ENCODE measurements around the gene GALNT1.

The GALNT1 gene

GRCh38 chr18:35730691-35731370 lies 149.3 kb downstream of the GALNT1 start:
- no peaks in the 10 kb centered on the region; the same call in 1 of the 2 replicates for H3K9me3 ChIP-seq (ENCODE audit: low read depth, low read length)
- H3K36me3 ChIP-seq (ENCODE audit: insufficient read depth, low read length) = no peaks in the 10 kb centered on the region
- no peak overlapping the region for H3K4me3 ChIP-seq
- TF ChIP-seq POLR2AphosphoS5 (IDR thresholded peaks at IDR 0.05; ENCODE audit: borderline replicate concordance, low read depth, low read length) (no peak), FOXP2 (optimal IDR thresholded peaks at IDR 0.05; ENCODE audit: control extremely low read depth, extremely low read length, insufficient read depth) (no peak), EZH2 (IDR thresholded peaks at IDR 0.05) (no peak)
- no peak overlapping the region for H3K27ac ChIP-seq
- DNase-seq (ENCODE audit: low read depth, low spot score) = no peak
- no peak overlapping the region for H3K9ac ChIP-seq (ENCODE audit: insufficient read length)

DNA sequence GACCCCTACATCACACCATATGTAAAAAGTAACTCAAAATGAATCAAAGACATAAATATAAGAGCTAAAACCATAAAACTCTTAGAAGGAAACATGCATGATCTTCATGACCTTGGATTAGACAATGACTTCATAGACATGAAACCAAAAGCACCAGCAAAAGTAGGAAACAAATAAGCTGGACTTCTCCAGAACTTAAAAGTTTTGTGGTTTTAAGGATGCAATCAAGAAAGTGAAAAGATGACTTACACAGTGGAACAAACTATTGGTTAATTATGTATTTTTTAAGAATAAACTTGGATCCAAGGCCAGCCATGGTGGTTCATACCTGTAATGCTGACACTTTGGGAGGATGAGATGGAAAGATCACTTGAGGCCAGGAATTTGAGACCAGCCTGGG lies 150.2 kb downstream of the GALNT1 start:
- Histone ChIP-seq H3K27ac (no peak overlapping the region), H3K9me3 (ENCODE audit: low read depth, low read length) (no peaks in the 10 kb centered on the region), H3K36me3 (ENCODE audit: insufficient read depth, low read length) (no peaks in the 10 kb centered on the region), H3K9ac (ENCODE audit: insufficient read length) (no peak overlapping the region), H3K4me3 (no peak overlapping the region)
- DNase-seq (ENCODE audit: low read depth, low spot score) = no peak
- TF ChIP-seq POLR2AphosphoS5 (IDR thresholded peaks at IDR 0.05; ENCODE audit: borderline replicate concordance, low read depth, low read length) (no peak), FOXP2 (optimal IDR thresholded peaks at IDR 0.05; ENCODE audit: control extremely low read depth, extremely low read length, insufficient read depth) (no peak)

- no peak for DNase-seq (ENCODE audit: low read depth, low spot score)
- H3K4me3 ChIP-seq = no peak overlapping the region
- no peaks in the 10 kb centered on the region for H3K9me3 ChIP-seq (ENCODE audit: low read depth, low read length)
- no peak overlapping the region for H3K27ac ChIP-seq
- no peak overlapping the region for H3K9ac ChIP-seq (ENCODE audit: insufficient read length)
- TF ChIP-seq FOXP2 (optimal IDR thresholded peaks at IDR 0.05; ENCODE audit: control extremely low read depth, extremely low read length, insufficient read depth) = no peak
- no peak for TF ChIP-seq POLR2AphosphoS5 (IDR thresholded peaks at IDR 0.05; ENCODE audit: borderline replicate concordance, low read depth, low read length)
- no peaks in the 10 kb centered on the region for H3K36me3 ChIP-seq (ENCODE audit: insufficient read depth, low read length)
Observed at GRCh38 chr18:35732162-35732561, 150.6 kb downstream of the GALNT1 start.

DNA sequence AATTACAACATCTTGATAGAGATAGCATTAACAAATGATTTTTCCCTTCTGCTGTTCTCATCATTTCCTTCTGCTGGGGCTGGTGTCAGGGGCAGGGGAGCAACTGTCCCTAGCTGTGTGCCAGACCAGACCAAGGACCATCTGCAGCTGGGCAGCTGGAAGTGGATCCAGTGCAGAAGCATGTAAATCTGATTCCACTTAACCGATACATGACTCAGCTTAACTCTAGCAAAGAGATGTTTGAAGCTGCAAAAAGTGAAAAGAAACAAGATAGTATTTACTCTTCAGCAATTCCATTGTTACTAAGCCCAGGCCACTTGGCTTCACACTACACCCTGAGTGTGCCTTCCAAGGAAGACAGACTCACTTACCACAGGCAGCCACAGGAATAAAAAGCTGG lies 151.1 kb downstream of the GALNT1 start:
- H3K4me3 ChIP-seq = no peak overlapping the region
- no peaks in the 10 kb centered on the region for H3K9me3 ChIP-seq (ENCODE audit: low read depth, low read length)
- H3K9ac ChIP-seq (ENCODE audit: insufficient read length) = no peak overlapping the region
- TF ChIP-seq EZH2 (IDR thresholded peaks at IDR 0.05) (no peak), POLR2AphosphoS5 (IDR thresholded peaks at IDR 0.05; ENCODE audit: borderline replicate concordance, low read depth, low read length) (no peak), FOXP2 (optimal IDR thresholded peaks at IDR 0.05; ENCODE audit: control extremely low read depth, extremely low read length, insufficient read depth) (no peak)
- H3K27ac ChIP-seq = no peak overlapping the region
- DNase-seq (ENCODE audit: low read depth, low spot score) = no peak
- no peaks in the 10 kb centered on the region for H3K36me3 ChIP-seq (ENCODE audit: insufficient read depth, low read length)

DNA sequence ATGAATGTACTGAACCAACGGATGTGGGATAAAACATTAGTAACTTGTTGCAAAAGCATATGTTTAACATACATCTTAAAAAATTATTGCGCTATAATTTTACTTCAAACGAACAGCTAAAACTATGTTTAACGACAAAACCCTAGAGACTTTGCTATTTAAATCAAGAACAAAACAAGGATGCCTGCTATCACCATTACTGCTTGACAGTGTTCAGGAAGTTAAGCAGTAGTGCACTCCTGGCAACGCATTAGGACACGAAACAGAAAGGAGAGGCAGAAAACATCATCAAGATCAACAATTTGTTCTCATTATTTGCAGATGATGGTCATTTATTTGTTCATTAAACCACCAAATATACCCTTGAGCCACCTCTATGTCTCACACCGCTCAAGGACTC lies 151.9 kb downstream of the GALNT1 start:
- no peaks in the 10 kb centered on the region for H3K36me3 ChIP-seq (ENCODE audit: insufficient read depth, low read length)
- no peak overlapping the region for H3K27ac ChIP-seq
- H3K9ac ChIP-seq (ENCODE audit: insufficient read length) = no peak overlapping the region
- no peak overlapping the region for H3K4me3 ChIP-seq
- no peak for DNase-seq (ENCODE audit: low read depth, low spot score)
- TF ChIP-seq EZH2 (IDR thresholded peaks at IDR 0.05) (no peak), POLR2AphosphoS5 (IDR thresholded peaks at IDR 0.05; ENCODE audit: borderline replicate concordance, low read depth, low read length) (no peak), FOXP2 (optimal IDR thresholded peaks at IDR 0.05; ENCODE audit: control extremely low read depth, extremely low read length, insufficient read depth) (no peak)
- no peaks in the 10 kb centered on the region for H3K9me3 ChIP-seq (ENCODE audit: low read depth, low read length)

DNA sequence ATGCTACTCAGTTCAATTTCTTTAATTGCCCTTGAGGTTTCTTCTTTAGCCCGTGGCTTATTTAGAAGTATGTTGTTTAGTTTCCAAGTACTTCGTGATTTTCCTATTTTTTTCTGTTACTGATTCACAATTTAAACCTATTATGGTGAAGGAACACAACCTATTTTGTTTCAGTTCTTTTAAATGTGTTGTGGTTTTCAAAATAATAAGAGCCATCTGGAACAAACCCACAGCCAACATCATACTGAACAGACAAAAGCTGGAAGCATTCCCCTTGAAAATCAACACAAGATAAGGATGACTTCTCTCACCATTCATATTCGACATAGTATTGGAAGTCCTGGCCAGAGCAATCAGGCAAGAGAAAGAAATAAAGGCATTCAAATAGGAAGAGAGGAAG lies 155.2 kb downstream of the GALNT1 start:
- Histone ChIP-seq H3K4me3 (no peak overlapping the region), H3K27ac (no peak overlapping the region), H3K36me3 (ENCODE audit: insufficient read depth, low read length) (no peaks in the 10 kb centered on the region), H3K9ac (ENCODE audit: insufficient read length) (no peak overlapping the region), H3K9me3 (ENCODE audit: low read depth, low read length) (no peaks in the 10 kb centered on the region)
- DNase-seq (ENCODE audit: low read depth, low spot score) = no peak
- no peak for TF ChIP-seq EZH2 (IDR thresholded peaks at IDR 0.05)
- no peak for TF ChIP-seq POLR2AphosphoS5 (IDR thresholded peaks at IDR 0.05; ENCODE audit: borderline replicate concordance, low read depth, low read length)
- TF ChIP-seq FOXP2 (optimal IDR thresholded peaks at IDR 0.05; ENCODE audit: control extremely low read depth, extremely low read length, insufficient read depth) = no peak

GRCh38 chr18:35739778-35740177 lies 158.2 kb downstream of the GALNT1 start:
- Histone ChIP-seq H3K4me3 (no peak overlapping the region), H3K9me3 (ENCODE audit: low read depth, low read length) (no peaks in the 10 kb centered on the region), H3K27ac (no peak overlapping the region), H3K36me3 (ENCODE audit: insufficient read depth, low read length) (no peaks in the 10 kb centered on the region), H3K9ac (ENCODE audit: insufficient read length) (no peak overlapping the region)
- TF ChIP-seq EZH2 (IDR thresholded peaks at IDR 0.05) (no peak), POLR2AphosphoS5 (IDR thresholded peaks at IDR 0.05; ENCODE audit: borderline replicate concordance, low read depth, low read length) (no peak), FOXP2 (optimal IDR thresholded peaks at IDR 0.05; ENCODE audit: control extremely low read depth, extremely low read length, insufficient read depth) (no peak)
- DNase-seq (ENCODE audit: low read depth, low spot score) = no peak

DNA sequence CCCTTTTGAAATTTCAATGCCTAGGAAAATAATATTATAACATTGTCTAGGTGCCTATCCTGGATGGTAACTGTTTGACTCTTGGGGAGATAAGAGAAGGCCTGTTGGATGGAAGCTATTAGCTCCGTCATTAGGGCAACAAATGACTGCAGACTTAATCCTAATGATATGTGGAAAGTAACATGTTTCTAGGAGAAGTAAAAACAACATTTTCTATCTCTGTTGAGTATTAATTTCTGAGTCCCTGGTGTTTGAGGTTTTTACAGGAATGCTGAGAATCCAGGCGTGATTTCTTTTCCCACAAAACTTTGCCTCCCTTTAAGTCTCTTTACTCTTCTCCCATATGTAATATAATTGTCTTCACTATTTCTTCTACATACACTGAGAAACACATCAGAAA lies 159.1 kb downstream of the GALNT1 start:
- H3K36me3 ChIP-seq (ENCODE audit: insufficient read depth, low read length) = no peaks in the 10 kb centered on the region
- no peak for TF ChIP-seq EZH2 (IDR thresholded peaks at IDR 0.05)
- TF ChIP-seq FOXP2 (optimal IDR thresholded peaks at IDR 0.05; ENCODE audit: control extremely low read depth, extremely low read length, insufficient read depth) = no peak
- no peak for TF ChIP-seq POLR2AphosphoS5 (IDR thresholded peaks at IDR 0.05; ENCODE audit: borderline replicate concordance, low read depth, low read length)
- H3K27ac ChIP-seq = no peak overlapping the region
- no peak overlapping the region for H3K9ac ChIP-seq (ENCODE audit: insufficient read length)
- no peak overlapping the region for H3K4me3 ChIP-seq
- DNase-seq (ENCODE audit: low read depth, low spot score) = no peak
- no peaks in the 10 kb centered on the region for H3K9me3 ChIP-seq (ENCODE audit: low read depth, low read length)

DNA sequence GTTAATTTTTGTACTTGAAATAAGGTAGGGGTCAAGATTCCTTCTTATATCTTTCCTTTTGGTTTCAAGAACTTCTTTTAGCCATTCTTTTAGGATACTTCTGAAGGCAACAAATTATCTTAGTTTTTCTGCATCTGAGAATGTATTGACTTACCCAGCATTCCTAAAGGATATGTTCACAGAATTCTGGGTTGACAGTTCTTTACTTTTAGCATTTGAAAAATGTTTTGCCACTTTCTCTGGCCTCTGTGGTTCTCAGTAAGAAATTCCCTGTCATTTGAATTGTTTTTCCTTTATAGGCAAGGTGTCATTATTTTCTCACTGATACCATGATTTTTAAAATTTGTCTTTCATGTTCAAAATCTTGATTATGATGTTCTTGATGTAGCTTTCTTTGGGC lies 162.4 kb downstream of the GALNT1 start:
- H3K27ac ChIP-seq = no peak overlapping the region
- no peak for DNase-seq (ENCODE audit: low read depth, low spot score)
- no peak overlapping the region for H3K9ac ChIP-seq (ENCODE audit: insufficient read length)
- no peak overlapping the region for H3K4me3 ChIP-seq
- TF ChIP-seq POLR2AphosphoS5 (IDR thresholded peaks at IDR 0.05; ENCODE audit: borderline replicate concordance, low read depth, low read length) = no peak
- no peak for TF ChIP-seq EZH2 (IDR thresholded peaks at IDR 0.05)
- no peak for TF ChIP-seq FOXP2 (optimal IDR thresholded peaks at IDR 0.05; ENCODE audit: control extremely low read depth, extremely low read length, insufficient read depth)
- no peaks in the 10 kb centered on the region for H3K36me3 ChIP-seq (ENCODE audit: insufficient read depth, low read length)
- H3K9me3 ChIP-seq (ENCODE audit: low read depth, low read length) = no peaks in the 10 kb centered on the region
